Measurements from ENCODE around the gene SGCA.

GRCh38 chr17:50151937-50152547 is 13.8 kb upstream of the SGCA start:
- TF ChIP-seq CTCF (conservative IDR thresholded peaks at IDR 0.05) (no peak), EZH2 (IDR thresholded peaks at IDR 0.05; ENCODE audit: low read depth) (no peak)

Measured in PC-9 (cell line).